GM23338 (cell line): ENCODE measurements around the gene DENND2A. TPM values are rescaled to one million over a fixed set of nuclear protein-coding genes. Genes with fewer than 3 reads are reported as not detected.

ENCODE experiments used
- ATAC-seq: fragments of 200-7000 bp; cut with Tn5 transposase; 3 replicates; pipeline ENCODE4 v1.9.1; 2020
- DNase-seq: peaks from one replicate; pipeline ENCODE4 v3.0.0-alpha.2; 2015; ENCODE audit warnings: low spot score
- H2AFZ ChIP-seq: fragments of 200-600 bp; sonication (generic); 2 replicates; pipeline ENCODE4 v1.8.0; 2016; ENCODE audit warnings: antibody characterized with exemption, mild to moderate bottlenecking, moderate library complexity
- H3F3A ChIP-seq: fragments of 200-600 bp; sonication (generic); replicated peaks from 2 replicates; pipeline ENCODE4 v1.8.0; 2017; ENCODE audit warnings: antibody characterized with exemption, mixed run types, low read depth
- H3K27ac ChIP-seq: fragments of 200-600 bp; sonication (generic); 2 replicates; pipeline ENCODE4 v1.6.1; 2016; ENCODE audit warnings: low read depth
- H3K27me3 ChIP-seq: fragments of 200-600 bp; sonication (generic); 2 replicates; pipeline ENCODE4 v1.8.0; 2016; ENCODE audit warnings: mild to moderate bottlenecking, mixed run types, moderate library complexity; ENCODE audit not compliant: insufficient read depth
- H3K36me3 ChIP-seq: fragments of 200-600 bp; sonication (generic); 2 replicates; pipeline ENCODE4 v1.8.0; 2016; ENCODE audit warnings: mild to moderate bottlenecking; ENCODE audit not compliant: insufficient read depth
- H3K4me1 ChIP-seq: fragments of 200-600 bp; sonication (generic); 2 replicates; pipeline ENCODE4 v1.8.0; 2016; ENCODE audit warnings: mild to moderate bottlenecking, moderate library complexity; ENCODE audit not compliant: insufficient read depth
- H3K4me2 ChIP-seq: fragments of 200-600 bp; sonication (generic); 2 replicates; pipeline ENCODE4 v1.7.1; 2017; ENCODE audit warnings: mixed run types
- H3K4me3 ChIP-seq: fragments of 200-600 bp; sonication (generic); 2 replicates; pipeline ENCODE4 v1.6.1; 2016; ENCODE audit warnings: mixed run types
- H3K79me2 ChIP-seq: fragments of 200-600 bp; sonication (generic); replicated peaks from 2 replicates; pipeline ENCODE4 v1.8.0; 2017; ENCODE audit warnings: mild to moderate bottlenecking; ENCODE audit not compliant: insufficient read depth
- H3K9me2 ChIP-seq: fragments of 200-600 bp; sonication (generic); 2 replicates; pipeline ENCODE4 v1.8.0; 2017; ENCODE audit not compliant: insufficient read depth
- H4K20me1 ChIP-seq: fragments of 200-600 bp; sonication (generic); replicated peaks from 2 replicates; pipeline ENCODE4 v1.8.0; 2017; ENCODE audit warnings: mild to moderate bottlenecking; ENCODE audit not compliant: insufficient read depth
- H3K27ac Mint-ChIP-seq: 2 replicates; pipeline ENCODE4 v1.8.0; 2020; ENCODE audit warnings: inconsistent platforms, mild to moderate bottlenecking, moderate library complexity, mixed read lengths
- H3K27me3 Mint-ChIP-seq: 3 replicates; pipeline ENCODE4 v1.8.0; 2022; ENCODE audit warnings: low read depth, mild to moderate bottlenecking, moderate library complexity, mixed read lengths, inconsistent platforms; ENCODE audit not compliant: insufficient read depth, poor library complexity
- H3K36me3 Mint-ChIP-seq: 3 replicates; pipeline ENCODE4 v1.8.0; 2021; ENCODE audit warnings: low read depth, mild to moderate bottlenecking, inconsistent platforms, moderate library complexity, mixed read lengths
- H3K4me1 Mint-ChIP-seq: 3 replicates; pipeline ENCODE4 v1.8.0; 2020; ENCODE audit warnings: mild to moderate bottlenecking, inconsistent platforms, mixed read lengths
- H3K4me3 Mint-ChIP-seq: 3 replicates; pipeline ENCODE4 v1.8.0; 2021; ENCODE audit warnings: moderate library complexity, mild to moderate bottlenecking, inconsistent platforms, mixed read lengths
- H3K9me3 Mint-ChIP-seq: 3 replicates; pipeline ENCODE4 v1.8.0; 2020; ENCODE audit warnings: moderate library complexity, mild to moderate bottlenecking, inconsistent platforms, mixed read lengths
- CREB1 ChIP-seq: fragments of 250-450 bp; sonication (Bioruptor Pico); IDR thresholded peaks from 2 replicates; pipeline ENCODE4 v1.5.0; 2020; ENCODE audit warnings: low read depth, mild to moderate bottlenecking, moderate library complexity
- CTCF ChIP-seq, 2 experiments: fragments of 200-600 bp in 1 of 2; sonication (generic) in 1 of 2; conservative IDR thresholded peaks; 2 replicates each; pipeline versions ENCODE4 v1.5.1 to v1.6.1; 2016 to 2017; ENCODE audit warnings: antibody characterized with exemption in 2 of 2, low read depth in 2 of 2, mild to moderate bottlenecking in 2 of 2, moderate library complexity in 1 of 2
- EZH2 ChIP-seq: fragments of 200-600 bp; sonication (generic); IDR thresholded peaks from one replicate; pipeline ENCODE4 v1.8.0; 2017; ENCODE audit warnings: antibody characterized with exemption, mild to moderate bottlenecking, low read depth; ENCODE audit not compliant: unreplicated experiment
- EZH2phosphoT487 ChIP-seq: fragments of 200-600 bp; sonication (generic); IDR thresholded peaks from one replicate; pipeline ENCODE4 v1.8.1; 2018; ENCODE audit warnings: antibody characterized with exemption; ENCODE audit not compliant: unreplicated experiment
- JUNB ChIP-seq: IDR thresholded peaks from one replicate; pipeline ENCODE4 v1.6.1; 2016; ENCODE audit warnings: antibody characterized with exemption; ENCODE audit not compliant: unreplicated experiment
- NANOG ChIP-seq: IDR thresholded peaks from 2 replicates; pipeline ENCODE4 v1.6.1; 2016; ENCODE audit warnings: antibody characterized with exemption, borderline replicate concordance
- POLR2AphosphoS5 ChIP-seq: IDR thresholded peaks from 2 replicates; pipeline ENCODE4 v1.6.1; 2016; ENCODE audit warnings: antibody characterized with exemption, low read depth
- REST ChIP-seq: IDR thresholded peaks from one replicate; pipeline ENCODE4 v1.6.1; 2018; ENCODE audit warnings: antibody characterized with exemption; ENCODE audit not compliant: unreplicated experiment
- STAT1 ChIP-seq: IDR thresholded peaks from one replicate; pipeline ENCODE4 v1.6.1; 2016; ENCODE audit warnings: antibody characterized with exemption; ENCODE audit not compliant: unreplicated experiment
- ZNF114 ChIP-seq: fragments of 250-450 bp; sonication (Bioruptor Pico); IDR thresholded peaks from 2 replicates; pipeline ENCODE4 v1.5.0; 2020; ENCODE audit warnings: mild to moderate bottlenecking, moderate library complexity
- ZNF331 ChIP-seq: fragments of 250-450 bp; sonication (Bioruptor Pico); IDR thresholded peaks from 2 replicates; pipeline ENCODE4 v1.5.0; 2020; ENCODE audit warnings: low read depth, mild to moderate bottlenecking, moderate library complexity
- ZNF462 ChIP-seq: fragments of 250-450 bp; sonication (Bioruptor Pico); IDR thresholded peaks from 2 replicates; pipeline ENCODE4 v1.5.0; 2020; ENCODE audit warnings: mild to moderate bottlenecking, moderate library complexity
- polyA plus RNA-seq: library from polyadenylated mRNA; unstranded; fragments of >200 nt; fragmentation: Nextera tagmentation; extraction: Ambion mirVana; gene quantifications from 2 replicates; pipeline ENCODE4 v1.2.1, GENCODE V29; 2016
- total RNA-seq: library from RNA; depleted of rRNA; stranded (reverse); fragments of >200 nt; shearing (Covaris generic); gene quantifications from 2 replicates; pipeline ENCODE4 v1.2.3, GENCODE V29; 2014
- TF ChIP-seq, protein P1 (sequence below): IDR thresholded peaks from 2 replicates; pipeline ENCODE4 v1.6.1; 2016; ENCODE audit warnings: antibody characterized with exemption

DENND2A gene
- total and polyA plus RNA-seq, 2 experiments from 2014 or later = 1.7 to 5.6 TPM

DNA sequence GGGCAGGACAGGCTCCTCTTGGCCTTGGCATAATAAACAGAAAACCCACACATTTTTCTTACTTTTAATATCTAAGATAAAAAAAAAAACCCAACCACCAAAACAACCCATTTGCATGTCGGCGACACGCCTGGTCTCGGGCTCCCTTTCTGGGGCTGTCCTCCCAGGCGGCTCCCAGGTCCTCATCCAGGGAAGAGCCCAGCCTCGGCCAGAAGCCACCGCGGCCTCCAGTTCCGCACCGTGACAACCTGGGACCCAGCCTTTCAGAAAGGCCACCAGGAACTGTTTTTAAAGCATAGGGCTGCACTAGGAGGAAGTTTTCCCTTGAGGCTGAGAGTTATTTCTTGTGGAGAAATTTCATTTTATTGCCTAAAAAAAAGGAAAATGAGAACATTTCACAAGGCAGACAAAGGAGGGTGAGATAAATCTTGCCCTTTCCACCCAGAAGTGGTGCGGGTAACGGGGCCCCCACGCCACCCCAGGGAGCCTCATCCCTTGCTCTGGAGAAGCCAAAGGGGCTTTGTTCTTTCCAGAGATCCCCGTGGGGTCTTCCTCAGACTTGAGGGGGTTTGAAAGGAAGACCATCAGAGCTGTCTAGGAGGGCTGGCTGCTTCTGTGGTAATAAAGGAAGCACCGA, 122.1 kb downstream of the DENND2A start:
- Mint-ChIP-seq H3K36me3 (0 out of 3 replicates have a peak, but pooled peaks cover 3% of the 10 kb centered on the region), H3K4me3 (no peak overlapping the region), H3K9me3 (no peaks in the 10 kb centered on the region; the same call in 1 of the 3 replicates), H3K27me3 (peaks cover 5% of the 10 kb centered on the region), H3K4me1 (peaks cover 15% of the 10 kb centered on the region), H3K27ac (peak overlapping the region; percentile 64; the same call in 1 of the 2 replicates)
- DNase-seq = peak; percentile 32
- H4K20me1 ChIP-seq = no peaks in the 10 kb centered on the region
- H3K27ac ChIP-seq = 0 out of 2 replicates have a peak overlapping the region, but pooled peaks have one; percentile 8
- H3K4me2 ChIP-seq = peak overlapping the region; percentile 36; the same call in 1 of the 2 replicates
- H3K36me3 ChIP-seq = no peaks in the 10 kb centered on the region
- H3F3A ChIP-seq = 0 out of 2 replicates have a peak, but pooled peaks cover 5% of the 10 kb centered on the region
- TF ChIP-seq ZNF462 (CRISPR knock-in tag) = no peak
- no peak for TF ChIP-seq CREB1 (CRISPR knock-in tag)
- TF ChIP-seq REST = no peak
- no peak for TF ChIP-seq ZNF114 (CRISPR knock-in tag)
- TF ChIP-seq ZNF331 (CRISPR knock-in tag) = no peak
- TF ChIP-seq CTCF (conservative IDR thresholded peaks at IDR 0.05; ENCODE audit: low read depth in 2 of 2) = no peak
- TF ChIP-seq JUNB = no peak
- TF ChIP-seq, protein P1, sequence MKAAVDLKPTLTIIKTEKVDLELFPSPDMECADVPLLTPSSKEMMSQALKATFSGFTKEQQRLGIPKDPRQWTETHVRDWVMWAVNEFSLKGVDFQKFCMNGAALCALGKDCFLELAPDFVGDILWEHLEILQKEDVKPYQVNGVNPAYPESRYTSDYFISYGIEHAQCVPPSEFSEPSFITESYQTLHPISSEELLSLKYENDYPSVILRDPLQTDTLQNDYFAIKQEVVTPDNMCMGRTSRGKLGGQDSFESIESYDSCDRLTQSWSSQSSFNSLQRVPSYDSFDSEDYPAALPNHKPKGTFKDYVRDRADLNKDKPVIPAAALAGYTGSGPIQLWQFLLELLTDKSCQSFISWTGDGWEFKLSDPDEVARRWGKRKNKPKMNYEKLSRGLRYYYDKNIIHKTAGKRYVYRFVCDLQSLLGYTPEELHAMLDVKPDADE = no peak
- TF ChIP-seq NANOG = no peak
- no peak for TF ChIP-seq STAT1
- TF ChIP-seq POLR2AphosphoS5 = no peak
- no peak for TF ChIP-seq EZH2phosphoT487
- no peak for TF ChIP-seq EZH2
- H3K9me2 ChIP-seq = no peaks in the 10 kb centered on the region
- H3K4me3 ChIP-seq = no peak overlapping the region
- H3K4me1 ChIP-seq = peaks cover 5% of the 10 kb centered on the region; the same call in 1 of the 2 replicates
- ATAC-seq = peak; percentile 42
- H3K79me2 ChIP-seq = no peaks in the 10 kb centered on the region
- peak overlapping the region; percentile 80 for H2AFZ ChIP-seq
- H3K27me3 ChIP-seq = no peaks in the 10 kb centered on the region
